ENCODE results near the gene FOXI1. TPM values are rescaled to one million over a fixed set of nuclear protein-coding genes. Genes with fewer than 3 reads are reported as not detected.

Gene FOXI1
- total RNA-seq, 1 donor from 2014 or later = not detected

- DNase-seq (ENCODE audit: low spot score, unreplicated experiment) = no peak
- H3K4me3 Mint-ChIP-seq (ENCODE audit: low read depth) = no peak overlapping the region
- no peak for TF ChIP-seq CTCF (IDR thresholded peaks at IDR 0.05; ENCODE audit: unreplicated experiment)
- no peak overlapping the region for H3K27ac Mint-ChIP-seq
- H3K4me1 Mint-ChIP-seq (ENCODE audit: low read depth) = no peaks in the 10 kb centered on the region
- peaks cover 8% of the 10 kb centered on the region for H3K27me3 Mint-ChIP-seq
- H3K36me3 Mint-ChIP-seq (ENCODE audit: insufficient read depth) = no peaks in the 10 kb centered on the region
- H3K9me3 Mint-ChIP-seq (ENCODE audit: low read depth) = no peaks in the 10 kb centered on the region
Measured at GRCh38 chr5:170132976-170133448, 27.3 kb downstream of the FOXI1 start.

GRCh38 chr5:170135796-170136490 is 30.2 kb downstream of the FOXI1 start:
- H3K4me3 Mint-ChIP-seq (ENCODE audit: low read depth) = no peak overlapping the region
- DNase-seq (ENCODE audit: low spot score, unreplicated experiment) = no peak
- H3K27ac Mint-ChIP-seq = no peak overlapping the region
- peaks cover 12% of the 10 kb centered on the region for H3K27me3 Mint-ChIP-seq
- no peaks in the 10 kb centered on the region for H3K4me1 Mint-ChIP-seq (ENCODE audit: low read depth)
- H3K9me3 Mint-ChIP-seq (ENCODE audit: low read depth) = no peaks in the 10 kb centered on the region
- no peak for TF ChIP-seq CTCF (IDR thresholded peaks at IDR 0.05; ENCODE audit: unreplicated experiment)
- no peaks in the 10 kb centered on the region for H3K36me3 Mint-ChIP-seq (ENCODE audit: insufficient read depth)

GRCh38 chr5:170136506-170136905 is 30.8 kb downstream of the FOXI1 start:
- no peak for TF ChIP-seq CTCF (IDR thresholded peaks at IDR 0.05; ENCODE audit: unreplicated experiment)
- no peak overlapping the region for H3K4me3 Mint-ChIP-seq (ENCODE audit: low read depth)
- peaks cover 15% of the 10 kb centered on the region for H3K27me3 Mint-ChIP-seq
- no peak overlapping the region for H3K27ac Mint-ChIP-seq
- H3K36me3 Mint-ChIP-seq (ENCODE audit: insufficient read depth) = no peaks in the 10 kb centered on the region
- H3K9me3 Mint-ChIP-seq (ENCODE audit: low read depth) = no peaks in the 10 kb centered on the region
- DNase-seq (ENCODE audit: low spot score, unreplicated experiment) = no peak
- H3K4me1 Mint-ChIP-seq (ENCODE audit: low read depth) = no peaks in the 10 kb centered on the region

- H3K36me3 Mint-ChIP-seq (ENCODE audit: insufficient read depth) = no peaks in the 10 kb centered on the region
- peaks cover 18% of the 10 kb centered on the region for H3K27me3 Mint-ChIP-seq
- H3K27ac Mint-ChIP-seq = no peak overlapping the region
- TF ChIP-seq CTCF (IDR thresholded peaks at IDR 0.05; ENCODE audit: unreplicated experiment) = no peak
- H3K9me3 Mint-ChIP-seq (ENCODE audit: low read depth) = no peaks in the 10 kb centered on the region
- H3K4me3 Mint-ChIP-seq (ENCODE audit: low read depth) = no peak overlapping the region
- no peaks in the 10 kb centered on the region for H3K4me1 Mint-ChIP-seq (ENCODE audit: low read depth)
- no peak for DNase-seq (ENCODE audit: low spot score, unreplicated experiment)
Measured at GRCh38 chr5:170137694-170138214, 32.1 kb downstream of the FOXI1 start.

- Mint-ChIP-seq H3K4me1 (ENCODE audit: low read depth) (no peaks in the 10 kb centered on the region), H3K27ac (no peak overlapping the region), H3K4me3 (ENCODE audit: low read depth) (no peak overlapping the region), H3K27me3 (peaks cover 20% of the 10 kb centered on the region), H3K36me3 (ENCODE audit: insufficient read depth) (no peaks in the 10 kb centered on the region), H3K9me3 (ENCODE audit: low read depth) (no peaks in the 10 kb centered on the region)
- no peak for TF ChIP-seq CTCF (IDR thresholded peaks at IDR 0.05; ENCODE audit: unreplicated experiment)
- DNase-seq (ENCODE audit: low spot score, unreplicated experiment) = no peak
Measured at GRCh38 chr5:170138273-170138672, 32.6 kb downstream of the FOXI1 start.
